ENCODE results near the gene RALGPS1.

RALGPS1 gene

GRCh38 chr9:127056446-127056845 is 141.9 kb downstream of the RALGPS1 start:
- Histone ChIP-seq H3K4me1 (ENCODE audit: control insufficient read depth, insufficient read depth, low read length) (no peaks in the 10 kb centered on the region), H3K4me3 (ENCODE audit: insufficient read depth, low read depth, low read length) (no peak overlapping the region), H3K9me3 (ENCODE audit: control insufficient read depth, low read length) (no peaks in the 10 kb centered on the region), H3K27ac (ENCODE audit: insufficient read depth, low read depth, low read length, poor library complexity, severe bottlenecking) (no peak overlapping the region), H3K27me3 (ENCODE audit: control insufficient read depth, insufficient read depth, low read length, poor library complexity, severe bottlenecking) (no peaks in the 10 kb centered on the region), H3K36me3 (ENCODE audit: control insufficient read depth, insufficient read depth, low read length) (no peaks in the 10 kb centered on the region)
- WGBS, 2 experiments: 92 to 93% methylated on average over 3 of the region's 3 CpGs

- H3K9me3 ChIP-seq (ENCODE audit: control insufficient read depth, low read length): no peaks in the 10 kb centered on the region
- H3K36me3 ChIP-seq (ENCODE audit: control insufficient read depth, insufficient read depth, low read length): no peaks in the 10 kb centered on the region
- no peak overlapping the region for H3K27ac ChIP-seq (ENCODE audit: insufficient read depth, low read depth, low read length, poor library complexity, severe bottlenecking)
- 88 to 91% methylated on average over 7 of the region's 7 CpGs for WGBS, 2 experiments
- H3K27me3 ChIP-seq (ENCODE audit: control insufficient read depth, insufficient read depth, low read length, poor library complexity, severe bottlenecking): no peaks in the 10 kb centered on the region
- no peaks in the 10 kb centered on the region for H3K4me1 ChIP-seq (ENCODE audit: control insufficient read depth, insufficient read depth, low read length)
- no peak overlapping the region for H3K4me3 ChIP-seq (ENCODE audit: insufficient read depth, low read depth, low read length)
Measured at GRCh38 chr9:127058011-127058644, 143.5 kb downstream of the RALGPS1 start.

DNA sequence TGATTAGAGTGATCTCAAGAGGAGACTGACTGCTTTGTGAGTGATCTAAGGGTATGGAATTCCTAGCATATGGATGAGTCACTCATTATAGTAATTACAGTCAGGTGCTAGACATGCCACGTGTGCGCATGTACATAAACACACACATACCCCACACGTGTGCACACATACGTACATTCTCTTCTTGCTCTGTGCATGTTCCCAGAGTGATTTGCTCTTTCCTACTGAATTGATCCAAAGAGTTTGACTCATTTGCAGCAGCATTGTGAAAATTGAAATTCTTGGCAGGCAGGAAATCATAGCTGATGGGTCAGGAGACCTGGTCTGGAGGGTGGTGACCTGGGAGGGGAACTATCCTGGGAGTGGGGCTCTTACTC is 144.1 kb downstream of the RALGPS1 start:
- Histone ChIP-seq H3K27ac (ENCODE audit: insufficient read depth, low read depth, low read length, poor library complexity, severe bottlenecking) (no peak overlapping the region), H3K4me1 (ENCODE audit: control insufficient read depth, insufficient read depth, low read length) (no peaks in the 10 kb centered on the region), H3K9me3 (ENCODE audit: control insufficient read depth, low read length) (no peaks in the 10 kb centered on the region), H3K36me3 (ENCODE audit: control insufficient read depth, insufficient read depth, low read length) (no peaks in the 10 kb centered on the region), H3K4me3 (ENCODE audit: insufficient read depth, low read depth, low read length) (no peak overlapping the region), H3K27me3 (ENCODE audit: control insufficient read depth, insufficient read depth, low read length, poor library complexity, severe bottlenecking) (no peaks in the 10 kb centered on the region)
- WGBS, 2 experiments: 95 to 96% methylated on average over 4 of the region's 4 CpGs

DNA sequence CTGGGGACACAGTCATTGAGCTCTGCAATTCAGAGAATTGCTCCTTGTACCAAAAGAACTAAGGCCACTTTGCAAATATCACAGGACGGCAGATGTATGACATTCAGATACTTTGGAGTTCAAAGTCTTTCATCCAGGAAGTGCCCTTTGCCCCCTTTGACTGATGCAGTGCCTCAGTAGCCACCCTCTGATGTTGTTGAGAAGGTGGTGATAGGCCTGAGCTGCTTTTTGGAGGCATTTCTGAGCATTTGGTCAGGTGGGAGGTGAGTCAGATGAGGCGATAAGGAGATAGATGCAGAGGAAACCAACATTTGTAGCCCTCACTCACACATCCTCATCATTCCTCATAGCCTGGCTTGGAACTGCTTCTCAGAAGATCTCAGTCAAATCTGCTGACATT is 144.4 kb downstream of the RALGPS1 start:
- no peak overlapping the region for H3K4me3 ChIP-seq (ENCODE audit: insufficient read depth, low read depth, low read length)
- no peaks in the 10 kb centered on the region for H3K27me3 ChIP-seq (ENCODE audit: control insufficient read depth, insufficient read depth, low read length, poor library complexity, severe bottlenecking)
- no peak overlapping the region for H3K27ac ChIP-seq (ENCODE audit: insufficient read depth, low read depth, low read length, poor library complexity, severe bottlenecking)
- H3K36me3 ChIP-seq (ENCODE audit: control insufficient read depth, insufficient read depth, low read length): no peaks in the 10 kb centered on the region
- 90 to 98% methylated on average over 2 of the region's 2 CpGs for WGBS, 2 experiments
- no peaks in the 10 kb centered on the region for H3K9me3 ChIP-seq (ENCODE audit: control insufficient read depth, low read length)
- no peaks in the 10 kb centered on the region for H3K4me1 ChIP-seq (ENCODE audit: control insufficient read depth, insufficient read depth, low read length)

DNA sequence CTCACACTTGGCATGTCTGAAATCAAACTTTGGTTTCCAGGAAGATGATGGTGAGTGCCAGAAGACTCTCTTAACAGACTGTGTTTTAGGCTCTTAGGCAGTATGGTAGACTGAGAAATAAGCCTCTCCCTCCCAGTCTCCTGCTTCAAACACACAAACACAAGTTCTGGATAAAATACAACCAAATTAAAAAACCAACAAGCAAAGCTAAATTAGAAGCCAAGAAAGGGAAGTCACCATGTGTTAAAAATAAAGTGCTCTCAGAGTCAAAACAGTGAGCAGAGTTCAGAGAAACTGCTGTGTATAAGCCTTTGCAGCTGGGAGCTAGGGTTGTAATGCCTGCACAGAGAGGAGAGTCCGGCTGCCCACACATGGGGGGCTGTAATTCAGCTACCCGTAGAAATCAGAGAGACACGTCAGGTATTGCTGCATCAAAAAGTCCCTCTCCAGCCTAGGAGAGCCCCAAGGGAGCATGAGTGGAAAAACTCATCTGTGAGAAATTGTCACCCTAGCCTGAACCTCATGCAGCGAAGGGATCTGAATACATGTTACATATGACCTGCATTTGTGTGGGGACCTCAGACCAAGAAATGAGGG is 145.3 kb downstream of the RALGPS1 start:
- H3K27ac ChIP-seq (ENCODE audit: insufficient read depth, low read depth, low read length, poor library complexity, severe bottlenecking): no peak overlapping the region
- 93 to 96% methylated on average over 4 of the region's 4 CpGs for WGBS, 2 experiments
- H3K27me3 ChIP-seq (ENCODE audit: control insufficient read depth, insufficient read depth, low read length, poor library complexity, severe bottlenecking): no peaks in the 10 kb centered on the region
- H3K36me3 ChIP-seq (ENCODE audit: control insufficient read depth, insufficient read depth, low read length): no peaks in the 10 kb centered on the region
- H3K4me1 ChIP-seq (ENCODE audit: control insufficient read depth, insufficient read depth, low read length): no peaks in the 10 kb centered on the region
- H3K4me3 ChIP-seq (ENCODE audit: insufficient read depth, low read depth, low read length): no peak overlapping the region
- H3K9me3 ChIP-seq (ENCODE audit: control insufficient read depth, low read length): no peaks in the 10 kb centered on the region

DNA sequence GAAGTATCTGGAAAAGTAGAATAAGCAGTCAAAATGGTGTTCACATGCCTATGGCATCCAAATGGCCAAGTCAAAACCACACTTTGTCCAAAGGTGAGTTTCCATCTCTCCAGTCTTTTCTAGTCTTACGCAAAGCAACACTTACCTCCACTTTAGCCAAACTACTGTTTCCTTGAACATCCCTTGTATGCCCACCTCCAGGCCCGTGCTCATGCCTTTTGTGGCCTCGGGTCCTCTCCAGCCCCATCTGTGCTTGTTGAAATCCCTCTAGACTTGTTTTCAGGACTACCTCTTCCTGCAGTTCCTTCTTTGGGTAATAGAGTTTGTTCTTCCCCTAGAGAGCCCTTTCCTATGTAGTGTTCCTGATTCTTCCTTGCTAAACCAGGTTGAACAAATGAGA is 146.8 kb downstream of the RALGPS1 start:
- Histone ChIP-seq H3K27ac (ENCODE audit: insufficient read depth, low read depth, low read length, poor library complexity, severe bottlenecking) (no peak overlapping the region), H3K4me3 (ENCODE audit: insufficient read depth, low read depth, low read length) (no peak overlapping the region), H3K36me3 (ENCODE audit: control insufficient read depth, insufficient read depth, low read length) (no peaks in the 10 kb centered on the region), H3K27me3 (ENCODE audit: control insufficient read depth, insufficient read depth, low read length, poor library complexity, severe bottlenecking) (no peaks in the 10 kb centered on the region), H3K9me3 (ENCODE audit: control insufficient read depth, low read length) (no peaks in the 10 kb centered on the region), H3K4me1 (ENCODE audit: control insufficient read depth, insufficient read depth, low read length) (no peaks in the 10 kb centered on the region)
- WGBS, 2 experiments: 89 to 94% methylated on average over 3 of the region's 3 CpGs

DNA sequence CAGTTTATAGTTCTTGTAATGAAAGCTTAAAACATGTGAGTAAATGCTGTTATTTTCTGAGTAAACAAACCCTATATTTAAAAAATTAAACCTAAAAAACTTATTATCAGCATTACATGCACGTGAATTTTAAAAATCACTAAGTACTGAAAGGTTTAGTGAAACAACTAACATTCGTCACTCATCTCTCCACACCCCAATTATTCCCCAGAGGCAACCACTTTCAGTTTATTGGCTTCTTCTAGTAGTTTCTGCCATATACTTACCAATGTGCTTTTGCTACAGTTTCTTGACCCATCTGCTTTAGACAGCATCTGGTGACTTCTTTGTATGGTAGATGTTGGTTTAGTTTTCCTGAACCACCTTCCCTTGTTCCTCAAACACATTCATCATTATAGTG is 149.8 kb downstream of the RALGPS1 start:
- 93 to 98% methylated on average over 2 of the region's 2 CpGs for WGBS, 2 experiments
- no peaks in the 10 kb centered on the region for H3K36me3 ChIP-seq (ENCODE audit: control insufficient read depth, insufficient read depth, low read length)
- no peaks in the 10 kb centered on the region for H3K27me3 ChIP-seq (ENCODE audit: control insufficient read depth, insufficient read depth, low read length, poor library complexity, severe bottlenecking)
- no peaks in the 10 kb centered on the region for H3K9me3 ChIP-seq (ENCODE audit: control insufficient read depth, low read length)
- H3K27ac ChIP-seq (ENCODE audit: insufficient read depth, low read depth, low read length, poor library complexity, severe bottlenecking): no peak overlapping the region
- H3K4me3 ChIP-seq (ENCODE audit: insufficient read depth, low read depth, low read length): no peak overlapping the region
- H3K4me1 ChIP-seq (ENCODE audit: control insufficient read depth, insufficient read depth, low read length): no peaks in the 10 kb centered on the region

DNA sequence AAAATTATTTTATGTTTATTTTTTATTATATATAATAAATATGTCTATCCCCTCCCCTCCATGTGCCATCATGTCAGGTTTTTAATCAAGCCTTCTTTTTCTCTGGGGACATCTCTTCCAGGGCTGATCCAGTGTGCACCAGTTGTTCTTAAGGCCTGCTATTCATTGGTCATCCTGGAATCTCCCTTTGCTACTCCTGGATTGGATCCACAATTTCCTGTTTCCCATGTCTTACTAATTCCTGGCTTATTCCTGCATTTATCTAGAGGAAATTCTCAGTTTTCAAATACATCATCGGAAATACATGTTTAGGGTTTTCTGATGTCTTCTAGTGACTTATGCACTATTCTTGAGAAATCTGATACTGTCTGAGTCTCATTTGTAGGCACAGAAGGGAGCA is 151.0 kb downstream of the RALGPS1 start:
- Histone ChIP-seq H3K27ac (ENCODE audit: insufficient read depth, low read depth, low read length, poor library complexity, severe bottlenecking) (no peak overlapping the region), H3K27me3 (ENCODE audit: control insufficient read depth, insufficient read depth, low read length, poor library complexity, severe bottlenecking) (no peaks in the 10 kb centered on the region), H3K4me1 (ENCODE audit: control insufficient read depth, insufficient read depth, low read length) (no peaks in the 10 kb centered on the region), H3K9me3 (ENCODE audit: control insufficient read depth, low read length) (no peaks in the 10 kb centered on the region), H3K36me3 (ENCODE audit: control insufficient read depth, insufficient read depth, low read length) (no peaks in the 10 kb centered on the region), H3K4me3 (ENCODE audit: insufficient read depth, low read depth, low read length) (no peak overlapping the region)
- 95 to 100% methylated on average over 1 of the region's 1 CpG for WGBS, 2 experiments

GRCh38 chr9:127066060-127066850 is 151.7 kb downstream of the RALGPS1 start:
- H3K4me3 ChIP-seq (ENCODE audit: insufficient read depth, low read depth, low read length): no peak overlapping the region
- no peaks in the 10 kb centered on the region for H3K36me3 ChIP-seq (ENCODE audit: control insufficient read depth, insufficient read depth, low read length)
- no peaks in the 10 kb centered on the region for H3K9me3 ChIP-seq (ENCODE audit: control insufficient read depth, low read length)
- WGBS, 2 experiments: 81 to 84% methylated on average over 8 to 9 of the region's 9 CpGs
- H3K4me1 ChIP-seq (ENCODE audit: control insufficient read depth, insufficient read depth, low read length): no peaks in the 10 kb centered on the region
- H3K27ac ChIP-seq (ENCODE audit: insufficient read depth, low read depth, low read length, poor library complexity, severe bottlenecking): no peak overlapping the region
- no peaks in the 10 kb centered on the region for H3K27me3 ChIP-seq (ENCODE audit: control insufficient read depth, insufficient read depth, low read length, poor library complexity, severe bottlenecking)

- Histone ChIP-seq H3K4me1 (ENCODE audit: control insufficient read depth, insufficient read depth, low read length) (no peaks in the 10 kb centered on the region), H3K4me3 (ENCODE audit: insufficient read depth, low read depth, low read length) (no peak overlapping the region), H3K36me3 (ENCODE audit: control insufficient read depth, insufficient read depth, low read length) (no peaks in the 10 kb centered on the region), H3K9me3 (ENCODE audit: control insufficient read depth, low read length) (no peaks in the 10 kb centered on the region), H3K27ac (ENCODE audit: insufficient read depth, low read depth, low read length, poor library complexity, severe bottlenecking) (no peak overlapping the region), H3K27me3 (ENCODE audit: control insufficient read depth, insufficient read depth, low read length, poor library complexity, severe bottlenecking) (no peaks in the 10 kb centered on the region)
- 83 to 93% methylated on average over 2 of the region's 2 CpGs for WGBS, 2 experiments
Measured at GRCh38 chr9:127066851-127067136, 152.2 kb downstream of the RALGPS1 start.
